Activated naive CD8-positive, alpha-beta T cell treated with anti-CD3 and anti-CD28 coated beads, Interleukin-2, amount 50 U/mL, for 24 hours (primary cell): ENCODE data around the gene SH2D3C.
A peak's percentile ranks its signal among the peaks of the same experiment; 100 is the strongest.

Experiments used
- ATAC-seq: fragments of 150-1000 bp; cut with Tn5 transposase; one replicate; pipeline ENCODE4 v1.10.0; 2021
- DNase-seq: peaks from one replicate; pipeline ENCODE4 v3.0.0; 2021
- H3K27ac Mint-ChIP-seq: one replicate; pipeline ENCODE4 v1.8.0; 2021; ENCODE audit warnings: mild to moderate bottlenecking, mixed read lengths
- H3K27me3 Mint-ChIP-seq: one replicate; pipeline ENCODE4 v1.8.0; 2021; ENCODE audit warnings: mixed read lengths
- H3K36me3 Mint-ChIP-seq: one replicate; pipeline ENCODE4 v1.8.0; 2021; ENCODE audit warnings: low read depth, mixed read lengths
- H3K4me1 Mint-ChIP-seq: one replicate; pipeline ENCODE4 v1.8.0; 2021; ENCODE audit warnings: mixed read lengths
- H3K4me3 Mint-ChIP-seq: one replicate; pipeline ENCODE4 v1.8.0; 2021; ENCODE audit warnings: mild to moderate bottlenecking, moderate library complexity, mixed read lengths
- H3K9me3 Mint-ChIP-seq: one replicate; pipeline ENCODE4 v1.8.0; 2021; ENCODE audit warnings: mixed read lengths

The SH2D3C gene

DNA sequence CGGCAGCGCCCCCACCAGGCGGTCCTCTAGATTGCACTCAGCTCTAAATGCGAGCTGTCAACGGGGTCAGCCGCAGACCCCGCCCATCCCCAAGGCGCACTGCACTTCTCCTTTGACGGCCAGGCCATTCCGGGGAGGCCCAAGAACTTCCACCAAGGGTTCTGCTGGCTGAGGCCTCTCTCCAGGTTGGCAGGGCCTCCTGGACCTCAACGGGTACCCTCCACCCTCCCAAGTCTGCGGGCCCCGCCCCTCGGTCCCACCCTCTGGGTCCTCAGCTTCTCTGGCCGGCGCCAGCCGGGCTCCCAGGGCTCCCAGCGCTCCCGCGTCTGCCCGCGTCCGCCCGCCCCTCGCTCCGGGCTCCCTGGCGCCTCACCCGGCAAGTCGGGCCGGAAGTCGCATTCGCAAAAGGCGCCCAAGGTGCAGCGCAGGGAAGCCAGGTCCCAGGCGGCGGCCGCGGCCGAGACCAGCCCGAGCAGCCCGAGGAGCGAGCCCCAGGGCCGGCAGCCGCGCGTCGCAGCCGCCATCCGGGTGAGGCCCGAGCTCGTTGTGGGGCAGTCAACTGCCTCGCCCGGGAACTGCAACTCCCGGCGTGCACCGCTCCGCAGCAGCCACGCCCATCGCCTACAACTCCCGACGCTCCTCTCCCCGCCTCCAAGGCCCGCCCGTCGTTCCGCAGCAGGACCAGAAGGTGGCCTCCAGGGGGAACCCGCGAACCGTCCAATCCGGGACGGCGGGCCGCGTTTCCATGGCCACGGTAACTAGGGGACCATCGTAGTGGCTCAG lies 43.5 kb downstream of the SH2D3C start, which contains the start of gene TOR2A:
Gene TOR2A, minus strand, starts transcription at position 548 of the 783 bp plus-strand sequence. Its CDS starts 24 bp downstream, at position 524.
- Mint-ChIP-seq H3K4me3 (peak within 1 kb of the TSS; percentile 82), H3K36me3 (peaks cover 8% of the 10 kb centered on the region), H3K27ac (peak within 1 kb of the TSS; percentile 90), H3K27me3 (no peaks in the 10 kb centered on the region), H3K4me1 (peaks cover 18% of the 10 kb centered on the region), H3K9me3 (no peaks in the 10 kb centered on the region)
- ATAC-seq, result peak; percentile 92
- peak; percentile 99 for DNase-seq

GRCh38 chr9:127734247-127734746 lies 44.2 kb downstream of the SH2D3C start:
- Mint-ChIP-seq H3K4me3 (peak overlapping the region; percentile 82), H3K9me3 (no peaks in the 10 kb centered on the region)
- no peak for ATAC-seq

DNA sequence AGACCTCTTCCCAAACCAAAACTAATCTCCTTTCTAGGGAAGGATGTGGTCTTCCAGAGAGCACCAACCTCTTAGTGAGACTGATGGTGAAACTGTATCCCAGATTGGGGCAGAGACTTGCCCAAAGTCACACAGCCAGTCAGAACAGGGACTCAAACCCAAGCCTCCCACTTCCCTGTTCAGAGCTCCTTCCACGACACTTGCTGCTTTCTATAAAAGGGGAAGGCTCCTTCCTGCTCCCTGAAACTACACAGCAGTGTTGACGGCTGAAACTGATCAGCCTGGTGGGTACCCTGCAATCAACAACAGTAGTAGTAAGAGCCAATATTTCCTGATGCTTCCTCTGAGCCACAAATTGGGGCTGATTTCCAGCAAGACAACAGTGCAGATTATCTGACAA lies 44.9 kb downstream of the SH2D3C start:
- H3K36me3 Mint-ChIP-seq, result peaks cover 4% of the 10 kb centered on the region
- no peaks in the 10 kb centered on the region for H3K9me3 Mint-ChIP-seq
- H3K4me1 Mint-ChIP-seq, result peaks cover 18% of the 10 kb centered on the region
- H3K27me3 Mint-ChIP-seq, result no peaks in the 10 kb centered on the region
- H3K27ac Mint-ChIP-seq, result peak overlapping the region; percentile 32
- H3K4me3 Mint-ChIP-seq, result peak overlapping the region; percentile 82
- ATAC-seq, result no peak
- DNase-seq, result no peak

More at GRCh38 chr9:127734247-127734746, 44.2 kb downstream of the SH2D3C start:
- H3K4me1 Mint-ChIP-seq, result peaks cover 18% of the 10 kb centered on the region
- peaks cover 8% of the 10 kb centered on the region for H3K36me3 Mint-ChIP-seq
- H3K27me3 Mint-ChIP-seq, result no peaks in the 10 kb centered on the region
- H3K27ac Mint-ChIP-seq, result peak overlapping the region; percentile 75
- DNase-seq, result no peak

DNA sequence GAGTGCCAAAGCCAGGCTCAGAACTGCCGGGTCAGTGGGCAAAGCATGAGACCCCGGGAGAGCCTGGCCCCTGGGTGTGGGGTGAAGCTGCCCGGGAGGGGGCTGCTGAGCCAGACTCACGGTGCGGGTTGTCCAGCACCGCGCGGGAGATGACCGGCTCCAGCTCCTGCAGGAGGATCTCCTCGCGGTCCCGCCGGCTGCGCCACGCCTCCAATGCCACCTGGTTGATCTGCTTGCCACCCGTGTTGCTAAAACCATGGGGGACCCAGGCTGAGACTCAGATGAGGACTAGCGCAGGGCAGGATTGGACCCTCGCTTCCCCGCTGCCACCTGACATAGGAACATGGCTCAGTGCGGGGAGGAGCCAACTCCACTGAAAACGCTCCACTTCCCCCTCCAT lies 46.0 kb downstream of the SH2D3C start:
- Mint-ChIP-seq H3K4me1 (peaks cover 18% of the 10 kb centered on the region), H3K36me3 (peaks cover 1% of the 10 kb centered on the region), H3K27me3 (no peaks in the 10 kb centered on the region), H3K9me3 (no peaks in the 10 kb centered on the region), H3K27ac (no peak overlapping the region), H3K4me3 (no peak overlapping the region)
- ATAC-seq, result no peak
- no peak for DNase-seq

DNA sequence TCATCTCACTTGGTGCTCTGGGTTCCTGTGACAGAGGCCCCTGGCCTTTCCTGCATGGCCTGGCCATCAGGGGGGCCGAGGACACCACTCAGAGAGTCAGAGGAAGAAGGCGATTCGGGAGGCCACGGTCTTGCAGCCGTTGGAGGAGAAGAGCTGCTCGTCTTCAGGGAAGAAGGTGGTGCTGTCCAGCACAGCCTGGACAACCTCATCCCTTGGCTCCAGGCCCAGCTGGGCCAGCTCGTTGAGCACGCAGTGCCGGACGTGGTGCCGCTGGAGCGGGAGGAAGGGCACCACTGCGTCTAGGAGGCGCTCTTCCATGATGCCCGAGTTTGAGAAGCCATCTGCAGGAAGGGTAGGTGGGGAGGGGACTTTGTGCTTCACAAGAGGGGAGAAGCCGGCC lies 46.5 kb downstream of the SH2D3C start:
- peaks cover 1% of the 10 kb centered on the region for H3K36me3 Mint-ChIP-seq
- H3K9me3 Mint-ChIP-seq, result no peaks in the 10 kb centered on the region
- H3K27ac Mint-ChIP-seq, result no peak overlapping the region
- no peak overlapping the region for H3K4me3 Mint-ChIP-seq
- peaks cover 18% of the 10 kb centered on the region for H3K4me1 Mint-ChIP-seq
- DNase-seq (no peak), ATAC-seq (no peak)
- H3K27me3 Mint-ChIP-seq, result no peaks in the 10 kb centered on the region

- no peak overlapping the region for H3K27ac Mint-ChIP-seq
- H3K9me3 Mint-ChIP-seq, result no peaks in the 10 kb centered on the region
- H3K4me3 Mint-ChIP-seq, result no peak overlapping the region
- peaks cover 18% of the 10 kb centered on the region for H3K4me1 Mint-ChIP-seq
- H3K36me3 Mint-ChIP-seq, result peaks cover 1% of the 10 kb centered on the region
- DNase-seq, result no peak
- no peaks in the 10 kb centered on the region for H3K27me3 Mint-ChIP-seq
- ATAC-seq, result no peak
Measured at GRCh38 chr9:127730799-127731410, 47.6 kb downstream of the SH2D3C start.

DNA sequence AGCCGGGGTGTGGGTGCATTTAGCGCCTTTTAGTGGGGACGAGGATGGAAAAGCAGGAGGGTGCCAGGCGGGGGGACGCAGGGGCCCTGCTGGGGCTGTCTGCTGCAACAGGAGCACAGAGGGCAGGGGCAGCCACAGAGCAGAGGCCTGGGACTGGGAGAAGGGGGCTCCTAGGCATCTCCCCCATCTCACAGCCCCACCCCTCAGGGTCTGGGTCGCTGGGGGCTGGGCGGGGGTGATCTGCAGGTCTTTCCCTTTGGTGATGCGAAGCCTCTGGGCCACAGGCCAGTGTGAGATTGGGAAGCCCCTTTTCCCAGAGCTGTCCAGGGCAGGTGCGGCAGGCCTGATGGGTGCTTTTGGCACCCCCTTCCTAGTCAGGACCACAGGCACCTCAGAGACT lies 48.2 kb downstream of the SH2D3C start:
- H3K4me3 Mint-ChIP-seq, result no peak overlapping the region
- peaks cover 13% of the 10 kb centered on the region for H3K4me1 Mint-ChIP-seq
- no peaks in the 10 kb centered on the region for H3K27me3 Mint-ChIP-seq
- no peak for ATAC-seq
- H3K27ac Mint-ChIP-seq, result no peak overlapping the region
- peaks cover under 1% of the 10 kb centered on the region for H3K36me3 Mint-ChIP-seq
- no peak for DNase-seq
- H3K9me3 Mint-ChIP-seq, result no peaks in the 10 kb centered on the region

- ATAC-seq (no peak), DNase-seq (no peak)
- Mint-ChIP-seq H3K36me3 (no peaks in the 10 kb centered on the region), H3K4me1 (peaks cover 12% of the 10 kb centered on the region), H3K9me3 (no peaks in the 10 kb centered on the region), H3K27me3 (no peaks in the 10 kb centered on the region), H3K27ac (no peak overlapping the region), H3K4me3 (no peak overlapping the region)
Measured at GRCh38 chr9:127729522-127730256, 48.8 kb downstream of the SH2D3C start.

GRCh38 chr9:127728808-127729207 lies 49.7 kb downstream of the SH2D3C start:
- Mint-ChIP-seq H3K4me3 (no peak overlapping the region), H3K36me3 (no peaks in the 10 kb centered on the region), H3K27ac (no peak overlapping the region), H3K4me1 (peaks cover 4% of the 10 kb centered on the region), H3K27me3 (no peaks in the 10 kb centered on the region), H3K9me3 (no peaks in the 10 kb centered on the region)
- ATAC-seq, result no peak
- no peak for DNase-seq

- Mint-ChIP-seq H3K4me1 (no peaks in the 10 kb centered on the region), H3K27me3 (no peaks in the 10 kb centered on the region), H3K27ac (no peak overlapping the region), H3K36me3 (no peaks in the 10 kb centered on the region), H3K4me3 (no peak overlapping the region), H3K9me3 (no peaks in the 10 kb centered on the region)
- ATAC-seq (no peak), DNase-seq (no peak)
Measured at GRCh38 chr9:127726871-127727270, 51.6 kb downstream of the SH2D3C start.

DNA sequence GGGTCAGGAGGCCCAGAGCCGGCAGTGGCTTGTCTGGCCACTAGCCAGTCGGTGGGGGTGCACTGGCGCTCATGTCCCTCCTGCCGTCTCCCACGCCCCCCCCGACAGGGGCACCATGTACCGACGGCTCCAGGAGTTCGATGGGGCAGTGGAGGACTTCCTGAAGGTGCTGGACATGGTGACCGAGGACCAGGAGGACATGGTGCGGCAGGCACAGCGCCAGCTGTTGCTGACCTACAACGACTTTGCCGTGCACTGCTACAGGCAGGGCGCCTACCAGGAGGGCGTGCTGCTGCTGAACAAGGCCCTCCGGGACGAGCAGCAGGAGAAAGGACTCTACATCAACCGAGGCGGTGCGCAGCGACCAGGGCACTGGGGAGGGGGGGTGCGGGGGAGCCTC lies 54.5 kb downstream of the SH2D3C start:
- DNase-seq (no peak), ATAC-seq (no peak)
- Mint-ChIP-seq H3K4me3 (no peak overlapping the region), H3K27me3 (no peaks in the 10 kb centered on the region), H3K9me3 (no peaks in the 10 kb centered on the region), H3K36me3 (no peaks in the 10 kb centered on the region), H3K27ac (no peak overlapping the region), H3K4me1 (peaks cover 22% of the 10 kb centered on the region)

GRCh38 chr9:127723444-127723843 lies 55.0 kb downstream of the SH2D3C start:
- Mint-ChIP-seq H3K4me1 (peaks cover 22% of the 10 kb centered on the region), H3K36me3 (no peaks in the 10 kb centered on the region), H3K9me3 (no peaks in the 10 kb centered on the region), H3K27ac (no peak overlapping the region), H3K27me3 (no peaks in the 10 kb centered on the region), H3K4me3 (no peak overlapping the region)
- ATAC-seq (no peak), DNase-seq (no peak)

GRCh38 chr9:127723013-127723412 lies 55.5 kb downstream of the SH2D3C start:
- no peak for DNase-seq
- no peak for ATAC-seq
- H3K36me3 Mint-ChIP-seq, result no peaks in the 10 kb centered on the region
- H3K4me3 Mint-ChIP-seq, result no peak overlapping the region
- no peak overlapping the region for H3K27ac Mint-ChIP-seq
- no peaks in the 10 kb centered on the region for H3K9me3 Mint-ChIP-seq
- no peaks in the 10 kb centered on the region for H3K27me3 Mint-ChIP-seq
- peaks cover 22% of the 10 kb centered on the region for H3K4me1 Mint-ChIP-seq

DNA sequence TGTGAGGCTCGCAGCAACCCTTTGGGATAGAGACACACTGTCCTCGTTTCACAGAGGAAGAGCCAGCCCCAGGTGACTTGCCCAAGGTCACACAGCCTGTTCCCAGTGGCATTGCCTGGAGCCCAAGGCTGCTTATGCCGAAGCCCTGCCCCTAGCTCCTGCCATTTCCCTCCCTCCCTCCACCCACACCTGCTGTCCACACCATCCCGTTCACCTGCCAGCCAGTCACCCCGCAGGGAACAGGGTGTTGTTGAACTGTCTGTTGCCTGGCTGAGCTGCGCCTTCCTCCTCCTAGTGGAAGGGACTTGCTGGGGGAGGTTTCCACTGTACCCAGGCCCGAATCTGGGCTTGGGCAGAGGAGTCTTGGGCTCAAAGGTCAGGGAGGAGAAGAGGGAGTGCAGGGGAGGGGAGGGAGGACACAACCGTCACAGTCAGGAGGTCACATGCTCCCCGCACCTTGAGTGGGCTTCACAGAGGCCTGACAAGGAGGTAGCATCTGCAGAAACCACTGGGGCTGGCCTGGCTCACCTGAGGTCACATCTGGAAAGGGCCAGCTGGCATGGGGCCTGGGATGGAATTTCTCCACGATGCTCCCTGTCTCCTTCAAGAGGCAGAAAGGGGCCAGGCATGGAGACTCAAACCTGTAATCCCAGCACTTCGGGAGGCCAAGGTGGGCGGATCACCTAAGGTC lies 56.3 kb downstream of the SH2D3C start:
- ATAC-seq (no peak), DNase-seq (no peak)
- no peaks in the 10 kb centered on the region for H3K27me3 Mint-ChIP-seq
- peaks cover 22% of the 10 kb centered on the region for H3K4me1 Mint-ChIP-seq
- H3K9me3 Mint-ChIP-seq, result no peaks in the 10 kb centered on the region
- H3K4me3 Mint-ChIP-seq, result no peak overlapping the region
- no peaks in the 10 kb centered on the region for H3K36me3 Mint-ChIP-seq
- H3K27ac Mint-ChIP-seq, result peak overlapping the region; percentile 31
